ENCODE data around the gene DDHD1.
"Not testable (repeated sequence)": the region's sequence is repeated elsewhere in the genome, so short reads cannot be mapped to it uniquely, and the experiment has no call there.

DDHD1 gene

GRCh38 chr14:53180272-53181221, 27.4 kb upstream of the DDHD1 start:
- Histone ChIP-seq H4K20me1 (ENCODE audit: insufficient read depth, low read length, poor library complexity, severe bottlenecking) (no peaks in the 10 kb centered on the region), H3K27me3 (ENCODE audit: insufficient read depth, low read length, poor library complexity, severe bottlenecking) (no peaks in the 10 kb centered on the region), H3K79me2 (ENCODE audit: insufficient read depth, low read length) (no peaks in the 10 kb centered on the region), H3K9me3 (ENCODE audit: insufficient read depth, low read depth, low read length) (no peaks in the 10 kb centered on the region), H3K9ac (ENCODE audit: low read depth, low read length, poor library complexity, severe bottlenecking) (no peak overlapping the region), H3K36me3 (ENCODE audit: insufficient read depth, low read length) (no peaks in the 10 kb centered on the region), H3K4me2 (ENCODE audit: low read depth, low read length, poor library complexity, severe bottlenecking) (no peak overlapping the region), H3F3A (ENCODE audit: low read depth) (no peaks in the 10 kb centered on the region), H3K4me1 (ENCODE audit: insufficient read depth, low read length, poor library complexity, severe bottlenecking) (peaks cover 3% of the 10 kb centered on the region), H2AFZ (ENCODE audit: low read length) (no peak overlapping the region), H3K9me2 (replicated peaks; ENCODE audit: low read depth, low read length) (no peaks in the 10 kb centered on the region), H3K4me3 (ENCODE audit: low read length, poor library complexity, severe bottlenecking) (no peak overlapping the region)
- TF ChIP-seq EZH2phosphoT487 (IDR thresholded peaks at IDR 0.05; ENCODE audit: borderline replicate concordance) (no peak), CTCF (conservative IDR thresholded peaks at IDR 0.05; ENCODE audit: low read length) (peak; percentile 54)

GRCh38 chr14:53179486-53180005, 26.4 kb upstream of the DDHD1 start:
- not testable (repeated sequence) for H3K36me3 ChIP-seq (ENCODE audit: insufficient read depth, low read length); H3K9ac ChIP-seq (ENCODE audit: low read depth, low read length, poor library complexity, severe bottlenecking); H3K9me2 ChIP-seq (replicated peaks; ENCODE audit: low read depth, low read length); H3K4me3 ChIP-seq (ENCODE audit: low read length, poor library complexity, severe bottlenecking); H3K4me1 ChIP-seq (ENCODE audit: insufficient read depth, low read length, poor library complexity, severe bottlenecking); H3K9me3 ChIP-seq (ENCODE audit: insufficient read depth, low read depth, low read length); H3F3A ChIP-seq (ENCODE audit: low read depth); H3K79me2 ChIP-seq (ENCODE audit: insufficient read depth, low read length); H3K27me3 ChIP-seq (ENCODE audit: insufficient read depth, low read length, poor library complexity, severe bottlenecking); H4K20me1 ChIP-seq (ENCODE audit: insufficient read depth, low read length, poor library complexity, severe bottlenecking); H3K4me2 ChIP-seq (ENCODE audit: low read depth, low read length, poor library complexity, severe bottlenecking); H2AFZ ChIP-seq (ENCODE audit: low read length)

GRCh38 chr14:53175375-53175774, 22.3 kb upstream of the DDHD1 start:
- H3K4me3 ChIP-seq (ENCODE audit: low read length, poor library complexity, severe bottlenecking) = no peak overlapping the region
- no peaks in the 10 kb centered on the region for H3K9me3 ChIP-seq (ENCODE audit: insufficient read depth, low read depth, low read length)
- H3K4me1 ChIP-seq (ENCODE audit: insufficient read depth, low read length, poor library complexity, severe bottlenecking) = peaks cover 3% of the 10 kb centered on the region
- no peaks in the 10 kb centered on the region for H3K36me3 ChIP-seq (ENCODE audit: insufficient read depth, low read length)
- H3K4me2 ChIP-seq (ENCODE audit: low read depth, low read length, poor library complexity, severe bottlenecking) = no peak overlapping the region
- H4K20me1 ChIP-seq (ENCODE audit: insufficient read depth, low read length, poor library complexity, severe bottlenecking) = no peaks in the 10 kb centered on the region
- no peak overlapping the region for H3K9ac ChIP-seq (ENCODE audit: low read depth, low read length, poor library complexity, severe bottlenecking)
- TF ChIP-seq CTCF (conservative IDR thresholded peaks at IDR 0.05; ENCODE audit: low read length) (no peak), EZH2phosphoT487 (IDR thresholded peaks at IDR 0.05; ENCODE audit: borderline replicate concordance) (no peak)
- H3K79me2 ChIP-seq (ENCODE audit: insufficient read depth, low read length) = no peaks in the 10 kb centered on the region
- H2AFZ ChIP-seq (ENCODE audit: low read length) = no peak overlapping the region
- no peaks in the 10 kb centered on the region for H3K27me3 ChIP-seq (ENCODE audit: insufficient read depth, low read length, poor library complexity, severe bottlenecking)
- H3F3A ChIP-seq (ENCODE audit: low read depth) = no peaks in the 10 kb centered on the region
- no peaks in the 10 kb centered on the region for H3K9me2 ChIP-seq (replicated peaks; ENCODE audit: low read depth, low read length)
